Mucosa of descending colon (tissue), 3 donors: Measurements from ENCODE around the gene PGAM1. TPM values are rescaled to one million over a fixed set of nuclear protein-coding genes. Genes with fewer than 3 reads are reported as not detected.

Source experiments
- ATAC-seq: fragments of 200-7000 bp; cut with Tn5 transposase; one replicate; pipeline ENCODE4 v1.9.1; 2020; ENCODE audit warnings: mild to moderate bottlenecking, moderate library complexity
- DNase-seq, 3 donors: peaks; one replicate each; pipeline ENCODE4 v3.0.0-alpha.2; 2020
- H3K36me3 ChIP-seq: fragments of 200-600 bp; one replicate; pipeline ENCODE4 v1.8.0; 2021; ENCODE audit warnings: low read depth, mild to moderate bottlenecking
- H3K4me1 ChIP-seq: fragments of 200-600 bp; one replicate; pipeline ENCODE4 v1.8.0; 2021; ENCODE audit warnings: low read depth, mild to moderate bottlenecking
- H3K4me3 ChIP-seq: fragments of 200-600 bp; one replicate; pipeline ENCODE4 v1.8.0; 2021; ENCODE audit warnings: mild to moderate bottlenecking
- H3K9me3 ChIP-seq: fragments of 200-600 bp; one replicate; pipeline ENCODE4 v1.8.0; 2021; ENCODE audit warnings: mild to moderate bottlenecking
- intact Hi-C, 2 donors: fragments of 100-400 bp; cut with DNase I in 1 of 2; cut with micrococcal nuclease in 1 of 2; formaldehyde crosslinking; loops; one replicate each; pipeline versions ENCODE4 v1.11.0 to v1.11.1; 2022; cut with DNase I, micrococcal nuclease
- total RNA-seq, 3 donors: library from RNA; stranded (reverse); fragmentation: NEBNext Ultra II Directional in 2 of 3; extraction: Animal tissue kit (Norgen Biotek cat#: 25700) in 2 of 3; gene quantifications; one replicate each; pipeline versions ENCODE4 v1.2.1 to v1.2.4, GENCODE V29; 2021 to 2023
- TF ChIP-seq, protein P1 (sequence below): fragments of 200-600 bp; IDR thresholded peaks from one replicate; pipeline ENCODE4 v1.8.0; 2022; ENCODE audit warnings: antibody characterized with exemption, mild to moderate bottlenecking
- donor health status: DM: no; HTN: no; CAD: no; lungs with moderate emphysema.
- donor health status: DM: no; HTN: no; CAD: no.
- donor health status: DM: no; HTN: yes; CAD: no.

The PGAM1 gene
- total RNA-seq, 3 donors from 2014 or later, result 173 to 244 (median 186) TPM

DNA sequence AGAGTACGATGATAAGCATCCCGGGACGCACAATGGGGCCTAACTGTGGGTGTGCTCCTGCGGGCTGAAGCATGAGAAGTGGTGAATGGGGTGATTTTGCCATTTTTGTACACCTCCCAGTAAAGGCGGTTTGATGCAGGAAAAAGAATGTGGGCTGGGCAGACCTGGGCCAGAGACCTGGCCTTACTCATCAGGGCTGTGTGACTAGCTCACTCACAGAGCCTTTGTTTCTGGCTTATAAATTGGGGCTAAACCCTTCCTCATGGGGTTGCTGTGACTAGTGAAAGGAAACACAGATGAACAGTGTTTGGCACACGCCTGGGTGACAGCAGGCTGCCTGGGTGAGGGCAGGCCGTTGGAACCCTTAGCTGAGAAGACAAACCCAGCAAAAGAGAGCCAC, 42.8 kb upstream of the PGAM1 start:
- Histone ChIP-seq H3K4me3 (no peak overlapping the region), H3K4me1 (no peaks in the 10 kb centered on the region), H3K36me3 (no peaks in the 10 kb centered on the region), H3K9me3 (no peaks in the 10 kb centered on the region)
- ATAC-seq, result no peak
- TF ChIP-seq, protein P1, sequence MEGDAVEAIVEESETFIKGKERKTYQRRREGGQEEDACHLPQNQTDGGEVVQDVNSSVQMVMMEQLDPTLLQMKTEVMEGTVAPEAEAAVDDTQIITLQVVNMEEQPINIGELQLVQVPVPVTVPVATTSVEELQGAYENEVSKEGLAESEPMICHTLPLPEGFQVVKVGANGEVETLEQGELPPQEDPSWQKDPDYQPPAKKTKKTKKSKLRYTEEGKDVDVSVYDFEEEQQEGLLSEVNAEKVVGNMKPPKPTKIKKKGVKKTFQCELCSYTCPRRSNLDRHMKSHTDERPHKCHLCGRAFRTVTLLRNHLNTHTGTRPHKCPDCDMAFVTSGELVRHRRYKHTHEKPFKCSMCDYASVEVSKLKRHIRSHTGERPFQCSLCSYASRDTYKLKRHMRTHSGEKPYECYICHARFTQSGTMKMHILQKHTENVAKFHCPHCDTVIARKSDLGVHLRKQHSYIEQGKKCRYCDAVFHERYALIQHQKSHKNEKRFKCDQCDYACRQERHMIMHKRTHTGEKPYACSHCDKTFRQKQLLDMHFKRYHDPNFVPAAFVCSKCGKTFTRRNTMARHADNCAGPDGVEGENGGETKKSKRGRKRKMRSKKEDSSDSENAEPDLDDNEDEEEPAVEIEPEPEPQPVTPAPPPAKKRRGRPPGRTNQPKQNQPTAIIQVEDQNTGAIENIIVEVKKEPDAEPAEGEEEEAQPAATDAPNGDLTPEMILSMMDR, result no peak
- no peak for DNase-seq
- intact Hi-C loops, result no loop called here

DNA sequence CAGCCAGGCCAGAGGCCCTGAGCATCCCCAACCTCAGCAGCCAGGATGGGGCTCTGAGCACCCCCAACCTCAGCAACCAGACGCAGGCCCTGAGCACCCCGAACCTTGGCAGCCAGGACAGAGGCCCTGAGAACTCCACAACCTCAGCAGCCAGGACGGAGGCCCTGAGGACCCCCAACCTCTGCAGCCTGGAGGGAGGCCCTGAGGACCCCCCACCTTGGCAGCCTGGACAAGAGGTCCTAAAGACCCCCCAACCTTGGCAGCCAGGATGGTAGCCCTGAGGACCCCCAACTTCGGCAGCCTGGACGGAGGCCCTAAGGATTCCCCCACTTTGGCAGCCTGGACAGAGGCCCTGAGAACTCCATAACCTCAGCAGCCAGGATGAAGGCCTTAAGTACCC, 41.8 kb upstream of the PGAM1 start:
- Histone ChIP-seq H3K9me3 (no peaks in the 10 kb centered on the region), H3K36me3 (no peaks in the 10 kb centered on the region), H3K4me3 (no peak overlapping the region), H3K4me1 (no peaks in the 10 kb centered on the region)
- ATAC-seq, result no peak
- intact Hi-C loops, result no loop called here
- TF ChIP-seq, protein P1, result no peak
- DNase-seq, result no peak

DNA sequence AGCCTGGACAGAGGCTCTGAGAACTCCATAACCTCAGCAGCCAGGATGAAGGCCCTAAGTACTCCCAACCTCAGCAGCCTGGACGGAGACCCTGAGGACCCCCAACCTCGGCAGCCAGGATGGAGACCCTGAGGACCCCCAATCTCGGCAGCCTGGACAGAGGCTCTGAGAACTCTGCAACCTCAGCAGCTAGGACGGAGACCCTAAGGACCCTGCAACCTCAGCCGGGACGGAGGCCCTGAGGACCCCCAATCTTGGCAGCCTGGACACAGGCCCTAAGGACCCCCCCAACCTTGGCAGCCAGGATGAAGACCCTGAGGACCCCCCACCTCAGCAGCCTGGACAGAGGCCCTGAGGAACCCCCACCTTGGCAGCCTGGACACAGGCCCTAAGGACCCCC, 41.4 kb upstream of the PGAM1 start:
- Histone ChIP-seq H3K36me3 (no peaks in the 10 kb centered on the region), H3K4me1 (no peaks in the 10 kb centered on the region), H3K9me3 (no peaks in the 10 kb centered on the region), H3K4me3 (no peak overlapping the region)
- ATAC-seq, result no peak
- TF ChIP-seq, protein P1, result no peak
- DNase-seq, result no peak
- intact Hi-C loops, result no loop called here

DNA sequence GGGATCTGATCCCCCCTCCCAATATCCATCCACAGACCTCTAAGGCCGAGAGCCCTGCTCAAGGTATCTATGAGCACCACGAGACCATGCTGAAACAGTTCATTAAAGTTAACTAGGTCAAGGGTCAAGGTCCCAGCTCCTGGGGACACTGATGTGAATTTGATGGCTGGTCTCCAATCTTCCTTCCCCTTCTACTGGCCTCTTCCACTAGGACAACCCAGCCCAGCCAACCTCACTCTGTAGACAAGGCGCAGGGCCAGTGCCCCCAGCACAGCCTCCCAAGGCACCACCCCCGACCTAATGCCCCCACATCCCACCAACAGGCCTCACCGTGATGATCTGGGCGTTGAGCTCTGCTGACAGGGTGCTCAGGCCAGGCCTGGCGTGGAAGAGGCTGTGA, 40.4 kb upstream of the PGAM1 start:
- DNase-seq (no peak), ATAC-seq (no peak)
- H3K4me3 ChIP-seq, result no peak overlapping the region
- intact Hi-C loops, result no loop called here
- no peaks in the 10 kb centered on the region for H3K4me1 ChIP-seq
- H3K36me3 ChIP-seq, result peaks cover 3% of the 10 kb centered on the region
- H3K9me3 ChIP-seq, result no peaks in the 10 kb centered on the region
- TF ChIP-seq, protein P1, result no peak

DNA sequence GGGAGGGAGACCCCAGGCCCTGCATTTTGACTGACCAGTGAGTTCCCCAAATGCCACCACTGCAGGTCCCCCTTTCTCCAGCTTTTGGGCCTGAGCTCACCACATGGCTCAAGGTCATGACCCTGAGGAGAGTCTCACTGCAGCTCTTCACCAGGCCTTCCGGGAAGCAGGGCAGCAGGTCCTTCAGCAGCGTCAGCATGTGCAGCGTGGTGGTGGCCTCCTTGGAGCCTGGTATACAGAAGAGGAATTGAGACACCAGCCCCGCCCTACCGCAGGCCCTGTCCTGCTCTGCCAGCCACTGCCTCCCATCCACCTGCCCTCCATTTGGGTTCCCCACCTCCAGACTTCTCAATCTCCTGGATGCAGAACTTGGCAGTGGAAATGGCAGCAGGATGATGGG, 37.8 kb upstream of the PGAM1 start:
- no peaks in the 10 kb centered on the region for H3K9me3 ChIP-seq
- no peaks in the 10 kb centered on the region for H3K4me1 ChIP-seq
- ATAC-seq, result no peak
- no peak for DNase-seq
- intact Hi-C loops, result no loop called here
- TF ChIP-seq, protein P1, result no peak
- H3K4me3 ChIP-seq, result no peak overlapping the region
- peaks cover 3% of the 10 kb centered on the region for H3K36me3 ChIP-seq

DNA sequence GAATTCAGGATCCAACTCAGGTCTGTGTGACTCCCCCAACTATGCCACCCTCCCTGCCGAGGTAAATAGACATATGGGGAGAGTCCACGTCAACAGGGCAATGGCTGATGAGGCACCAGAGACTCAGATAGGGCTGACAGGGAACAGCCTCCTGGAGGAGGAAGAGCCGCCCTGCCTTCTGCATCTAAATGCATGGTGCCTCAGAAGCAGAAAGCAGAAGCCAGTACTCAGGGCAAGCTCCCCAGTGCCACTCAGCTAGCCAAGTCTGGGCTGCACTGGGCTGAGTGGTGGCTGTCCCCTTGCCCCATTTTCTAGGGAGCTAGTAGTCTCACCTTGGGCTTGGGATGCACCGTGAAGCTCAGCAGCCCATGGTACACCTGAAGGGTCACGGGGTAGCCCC, 35.9 kb upstream of the PGAM1 start:
- Histone ChIP-seq H3K9me3 (no peaks in the 10 kb centered on the region), H3K36me3 (peaks cover 3% of the 10 kb centered on the region), H3K4me3 (no peak overlapping the region), H3K4me1 (no peaks in the 10 kb centered on the region)
- intact Hi-C loops, result no loop called here
- TF ChIP-seq, protein P1, result no peak
- DNase-seq (no peak), ATAC-seq (peak; percentile 24)
